ENCODE results near the gene ENGASE. TPM values are rescaled to one million over a fixed set of nuclear protein-coding genes. Genes with fewer than 3 reads are reported as not detected.

The ENGASE gene
- total RNA-seq, 1 experiment from 2014 or later: 58.0 TPM

GRCh38 chr17:79108232-79108850, 33.7 kb downstream of the ENGASE start:
- intact Hi-C loops (cut with micrococcal nuclease; ENCODE audit: unreplicated experiment): no loop called here

DNA sequence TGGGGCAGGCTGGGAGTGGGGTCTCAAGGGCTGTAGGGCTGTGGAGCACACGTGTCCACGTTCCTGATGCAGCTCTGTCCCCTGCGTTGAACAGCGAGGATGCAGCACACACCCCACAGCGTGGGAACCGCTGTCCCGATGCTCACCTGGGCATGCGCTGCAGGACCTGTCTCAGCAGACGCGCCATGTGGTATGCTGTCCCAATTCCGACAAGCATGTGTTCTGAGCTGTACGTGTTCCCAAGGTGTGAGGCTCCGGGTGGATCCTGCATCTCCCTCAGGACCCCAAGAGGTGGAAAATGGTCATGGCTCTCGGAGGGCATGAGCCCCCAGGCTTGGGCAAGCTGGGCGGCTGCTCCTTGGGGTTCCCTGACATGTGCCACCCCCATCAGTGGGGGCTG, 34.2 kb downstream of the ENGASE start:
- Mint-ChIP-seq H3K27me3 (ENCODE audit: unreplicated experiment) (peaks cover 100% of the 10 kb centered on the region), H3K4me1 (ENCODE audit: low read depth, unreplicated experiment) (peaks cover 1% of the 10 kb centered on the region), H3K36me3 (ENCODE audit: insufficient read depth, unreplicated experiment) (no peaks in the 10 kb centered on the region), H3K4me3 (ENCODE audit: low read depth, unreplicated experiment) (no peak overlapping the region), H3K9me3 (ENCODE audit: low read depth, unreplicated experiment) (no peaks in the 10 kb centered on the region), H3K27ac (ENCODE audit: unreplicated experiment) (no peak overlapping the region)
- DNase-seq: no peak
- intact Hi-C loops (cut with micrococcal nuclease; ENCODE audit: unreplicated experiment): no loop called here
- TF ChIP-seq CTCF (IDR thresholded peaks at IDR 0.05; ENCODE audit: unreplicated experiment): no peak
- CTCF ChIA-PET: no interaction called here
- BruUV-seq (replicated peaks): no TSS peak

More at GRCh38 chr17:79108232-79108850, 33.7 kb downstream of the ENGASE start:
- Mint-ChIP-seq H3K4me3 (ENCODE audit: low read depth, unreplicated experiment) (no peak overlapping the region), H3K36me3 (ENCODE audit: insufficient read depth, unreplicated experiment) (no peaks in the 10 kb centered on the region), H3K27ac (ENCODE audit: unreplicated experiment) (no peak overlapping the region), H3K4me1 (ENCODE audit: low read depth, unreplicated experiment) (no peaks in the 10 kb centered on the region), H3K9me3 (ENCODE audit: low read depth, unreplicated experiment) (no peaks in the 10 kb centered on the region), H3K27me3 (ENCODE audit: unreplicated experiment) (peaks cover 100% of the 10 kb centered on the region)
- no peak for DNase-seq
- no peak for TF ChIP-seq CTCF (IDR thresholded peaks at IDR 0.05; ENCODE audit: unreplicated experiment)
- CTCF ChIA-PET: no interaction called here
- no TSS peak for BruUV-seq (replicated peaks)

- BruUV-seq (replicated peaks): no TSS peak
- peak; percentile 19 for TF ChIP-seq CTCF (IDR thresholded peaks at IDR 0.05; ENCODE audit: unreplicated experiment)
- Mint-ChIP-seq H3K4me3 (ENCODE audit: low read depth, unreplicated experiment) (no peak overlapping the region), H3K36me3 (ENCODE audit: insufficient read depth, unreplicated experiment) (no peaks in the 10 kb centered on the region), H3K9me3 (ENCODE audit: low read depth, unreplicated experiment) (no peaks in the 10 kb centered on the region), H3K27ac (ENCODE audit: unreplicated experiment) (no peak overlapping the region), H3K27me3 (ENCODE audit: unreplicated experiment) (peaks cover 100% of the 10 kb centered on the region), H3K4me1 (ENCODE audit: low read depth, unreplicated experiment) (peaks cover 9% of the 10 kb centered on the region)
- intact Hi-C loops (cut with micrococcal nuclease; ENCODE audit: unreplicated experiment): no loop called here
- CTCF ChIA-PET: no interaction called here
- no peak for DNase-seq
These were observed 35.0 kb downstream of the ENGASE start for GRCh38 chr17:79109584-79109983.

GRCh38 chr17:79111097-79111496, 36.5 kb downstream of the ENGASE start:
- Mint-ChIP-seq H3K4me1 (ENCODE audit: low read depth, unreplicated experiment) (peaks cover 16% of the 10 kb centered on the region), H3K36me3 (ENCODE audit: insufficient read depth, unreplicated experiment) (no peaks in the 10 kb centered on the region), H3K27ac (ENCODE audit: unreplicated experiment) (no peak overlapping the region), H3K27me3 (ENCODE audit: unreplicated experiment) (peaks cover 88% of the 10 kb centered on the region), H3K4me3 (ENCODE audit: low read depth, unreplicated experiment) (no peak overlapping the region), H3K9me3 (ENCODE audit: low read depth, unreplicated experiment) (no peaks in the 10 kb centered on the region)
- no peak for TF ChIP-seq CTCF (IDR thresholded peaks at IDR 0.05; ENCODE audit: unreplicated experiment)
- no peak for DNase-seq
- CTCF ChIA-PET: no interaction called here
- no TSS peak for BruUV-seq (replicated peaks)
- intact Hi-C loops (cut with micrococcal nuclease; ENCODE audit: unreplicated experiment): no loop called here
